Hepatocyte (in vitro differentiated cells): ENCODE results near the gene TMEM168. TPM values are rescaled to one million over a fixed set of nuclear protein-coding genes. Genes with fewer than 3 reads are reported as not detected.
A peak's percentile ranks its signal among the peaks of the same experiment; 100 is the strongest.

ENCODE experiments used
- DNase-seq: peaks from one replicate; pipeline ENCODE4 v3.0.0-alpha.2; 2016; ENCODE audit warnings: low spot score
- H2AFZ ChIP-seq: fragments of 200-600 bp; sonication (generic); 2 replicates; pipeline ENCODE4 v1.6.0; 2016; ENCODE audit warnings: antibody characterized with exemption, mild to moderate bottlenecking
- H3K27ac ChIP-seq: fragments of 200-600 bp; sonication (generic); 2 replicates; pipeline ENCODE4 v1.5.1; 2016; ENCODE audit warnings: mild to moderate bottlenecking
- H3K27me3 ChIP-seq: fragments of 200-600 bp; sonication (generic); 2 replicates; pipeline ENCODE4 v1.6.1; 2016
- H3K36me3 ChIP-seq: fragments of 200-600 bp; sonication (generic); replicated peaks from 2 replicates; pipeline ENCODE4 v1.5.1; 2016; ENCODE audit warnings: low read depth; ENCODE audit not compliant: insufficient read depth
- H3K4me1 ChIP-seq: fragments of 200-600 bp; sonication (generic); 2 replicates; pipeline ENCODE4 v1.5.1; 2016; ENCODE audit warnings: mild to moderate bottlenecking, moderate library complexity; ENCODE audit not compliant: insufficient read depth
- H3K4me2 ChIP-seq: fragments of 200-600 bp; sonication (generic); 2 replicates; pipeline ENCODE4 v1.6.0; 2016
- H3K4me3 ChIP-seq: fragments of 200-600 bp; sonication (generic); 2 replicates; pipeline ENCODE4 v1.5.1; 2016; ENCODE audit warnings: mild to moderate bottlenecking
- H3K79me2 ChIP-seq: fragments of 200-600 bp; sonication (generic); 2 replicates; pipeline ENCODE4 v1.6.0; 2017; ENCODE audit warnings: mild to moderate bottlenecking
- H3K9me2 ChIP-seq: fragments of 200-600 bp; sonication (generic); replicated peaks from 2 replicates; pipeline ENCODE4 v1.6.0; 2017; ENCODE audit warnings: mild to moderate bottlenecking; ENCODE audit not compliant: insufficient read depth
- H3K9me3 ChIP-seq: fragments of 200-600 bp; sonication (generic); 2 replicates; pipeline ENCODE4 v1.5.1; 2016; ENCODE audit warnings: low read depth, mild to moderate bottlenecking
- H4K20me1 ChIP-seq: fragments of 200-600 bp; sonication (generic); 2 replicates; pipeline ENCODE4 v1.6.0; 2016; ENCODE audit warnings: mild to moderate bottlenecking; ENCODE audit not compliant: insufficient read depth, poor library complexity, severe bottlenecking
- CTCF ChIP-seq: fragments of 200-600 bp; sonication (generic); IDR thresholded peaks from 2 replicates; pipeline ENCODE4 v1.5.1; 2016; ENCODE audit warnings: antibody characterized with exemption, mild to moderate bottlenecking; ENCODE audit not compliant: poor library complexity
- EZH2 ChIP-seq: fragments of 200-600 bp; sonication (generic); IDR thresholded peaks from 2 replicates; pipeline ENCODE4 v1.6.1; 2016; ENCODE audit warnings: antibody characterized with exemption, mild to moderate bottlenecking, borderline replicate concordance
- EZH2phosphoT487 ChIP-seq: fragments of 200-600 bp; sonication (generic); IDR thresholded peaks from one replicate; pipeline ENCODE4 v1.6.1; 2018; ENCODE audit warnings: antibody characterized with exemption, mild to moderate bottlenecking, low read depth, moderate library complexity; ENCODE audit not compliant: unreplicated experiment, severe bottlenecking
- WGBS: methylation state at CpG from one replicate; pipeline ENCODE4 v1.1.6; 2016; ENCODE audit warnings: low lambda C conversion rate; ENCODE audit errors: missing lambda C conversion rate; 5-methylcytosine and 5-hydroxymethylcytosine counted together
- polyA plus RNA-seq: library from polyadenylated mRNA; unstranded; fragments of >200 nt; fragmentation: Nextera tagmentation; extraction: Ambion mirVana; gene quantifications from 2 replicates; pipeline ENCODE4 v1.2.1, GENCODE V29; 2016
- total RNA-seq: library from RNA; depleted of rRNA; stranded (reverse); fragments of >200 nt; gene quantifications from 2 replicates; pipeline ENCODE4 v1.2.3, GENCODE V29; 2014

TMEM168 gene
- total and polyA plus RNA-seq, 2 experiments from 2014 or later: 18.3 to 25.3 TPM

- Histone ChIP-seq H3K79me2 (no peaks in the 10 kb centered on the region), H3K27me3 (no peaks in the 10 kb centered on the region), H4K20me1 (no peaks in the 10 kb centered on the region), H2AFZ (no peak overlapping the region), H3K9me2 (no peaks in the 10 kb centered on the region), H3K9me3 (no peaks in the 10 kb centered on the region), H3K27ac (peak overlapping the region; percentile 12), H3K4me2 (no peak overlapping the region), H3K4me3 (no peak overlapping the region), H3K4me1 (no peaks in the 10 kb centered on the region), H3K36me3 (no peaks in the 10 kb centered on the region)
- DNase-seq: no peak
- TF ChIP-seq EZH2: no peak
- TF ChIP-seq CTCF: no peak
- TF ChIP-seq EZH2phosphoT487: no peak
- WGBS: 54% methylated on average over 1 of the region's 1 CpG
Measured at GRCh38 chr7:112771166-112771565, 19.0 kb downstream of the TMEM168 start.

GRCh38 chr7:112770051-112770450, 20.1 kb downstream of the TMEM168 start:
- Histone ChIP-seq H3K9me3 (no peaks in the 10 kb centered on the region), H3K4me1 (no peaks in the 10 kb centered on the region), H3K9me2 (no peaks in the 10 kb centered on the region), H3K79me2 (no peaks in the 10 kb centered on the region), H4K20me1 (no peaks in the 10 kb centered on the region), H3K4me3 (no peak overlapping the region), H3K36me3 (no peaks in the 10 kb centered on the region), H2AFZ (no peak overlapping the region), H3K4me2 (no peak overlapping the region), H3K27ac (peak overlapping the region; percentile 49), H3K27me3 (no peaks in the 10 kb centered on the region)
- TF ChIP-seq CTCF (no peak), EZH2phosphoT487 (no peak), EZH2 (no peak)
- DNase-seq: peak; percentile 38
- 76% methylated on average over 4 of the region's 4 CpGs for WGBS

- Histone ChIP-seq H3K4me1 (no peaks in the 10 kb centered on the region), H3K9me3 (no peaks in the 10 kb centered on the region), H3K4me2 (no peak overlapping the region), H3K9me2 (no peaks in the 10 kb centered on the region), H2AFZ (no peak overlapping the region), H4K20me1 (no peaks in the 10 kb centered on the region), H3K27me3 (no peaks in the 10 kb centered on the region), H3K79me2 (no peaks in the 10 kb centered on the region), H3K27ac (no peak overlapping the region), H3K36me3 (no peaks in the 10 kb centered on the region), H3K4me3 (no peak overlapping the region)
- TF ChIP-seq CTCF (no peak), EZH2phosphoT487 (no peak), EZH2 (no peak)
- 94% methylated on average over 1 of the region's 1 CpG for WGBS
- no peak for DNase-seq
Measured at GRCh38 chr7:112765105-112765504, 25.1 kb downstream of the TMEM168 start.

- Histone ChIP-seq H3K4me3 (no peak overlapping the region), H3K4me1 (no peaks in the 10 kb centered on the region), H3K9me3 (no peaks in the 10 kb centered on the region), H3K36me3 (no peaks in the 10 kb centered on the region), H3K27me3 (no peaks in the 10 kb centered on the region), H3K79me2 (no peaks in the 10 kb centered on the region), H3K4me2 (no peak overlapping the region), H4K20me1 (no peaks in the 10 kb centered on the region), H2AFZ (no peak overlapping the region), H3K27ac (no peak overlapping the region), H3K9me2 (no peaks in the 10 kb centered on the region)
- no peak for DNase-seq
- TF ChIP-seq EZH2 (no peak), EZH2phosphoT487 (no peak), CTCF (no peak)
Measured at GRCh38 chr7:112763996-112764395, 26.2 kb downstream of the TMEM168 start.
